Thyroid gland (tissue), 4 donors: Measurements from ENCODE around the gene ITIH5. TPM values are rescaled to one million over a fixed set of nuclear protein-coding genes. Genes with fewer than 3 reads are reported as not detected.
"Not testable (repeated sequence)": the region's sequence is repeated elsewhere in the genome, so short reads cannot be mapped to it uniquely, and the experiment has no call there.

Source experiments
- DNase-seq, 2 donors: peaks; one replicate each; pipeline ENCODE4 v3.0.0-alpha.2; 2019
- H3K27ac ChIP-seq, 3 donors: fragments of 200-600 bp; sonication (generic); 1 replicate in 2 of 3; 2 replicates in 1 of 3; pipeline ENCODE4 v1.5.1; 2016 to 2019; ENCODE audit warnings: mild to moderate bottlenecking in 1 of 3, moderate library complexity in 1 of 3
- H3K27me3 ChIP-seq: fragments of 200-600 bp; sonication (generic); one replicate; pipeline ENCODE4 v1.5.1; 2019
- H3K36me3 ChIP-seq, 2 donors: fragments of 200-600 bp; sonication (generic); one replicate each; pipeline ENCODE4 v1.5.1; 2016 to 2019
- H3K4me1 ChIP-seq, 2 donors: fragments of 200-600 bp; sonication (generic); one replicate each; pipeline ENCODE4 v1.5.1; 2017 to 2019
- H3K4me3 ChIP-seq, 3 donors: fragments of 200-600 bp; sonication (generic); replicated peaks in 1 of 3; 1 replicate in 2 of 3; 2 replicates in 1 of 3; pipeline ENCODE4 v1.5.1; 2016; ENCODE audit warnings: mild to moderate bottlenecking in 1 of 3
- H3K9me3 ChIP-seq: fragments of 200-600 bp; sonication (generic); one replicate; pipeline ENCODE4 v1.5.1; 2017
- POLR2A ChIP-seq, 2 donors: fragments of 450-650 bp; IDR thresholded peaks; one replicate each; pipeline ENCODE4 v1.6.1; 2017; ENCODE audit warnings: antibody characterized with exemption in 2 of 2, mild to moderate bottlenecking in 2 of 2, moderate library complexity in 1 of 2
- WGBS, 2 donors: methylation state at CpG; one replicate each; pipeline ENCODE4 v1.1.5; 2017; 5-methylcytosine and 5-hydroxymethylcytosine counted together
- intact Hi-C: fragments of 100-400 bp; cut with DNase I; formaldehyde crosslinking; loops from one replicate; pipeline ENCODE4 v1.15.1; 2023
- total RNA-seq, 4 donors: library from RNA; depleted of rRNA; stranded (reverse); fragments of >200 nt; gene quantifications; one replicate each; pipeline ENCODE4 v1.2.3, GENCODE V29; 2016
- TF ChIP-seq, protein P1 (sequence below), 6 experiments: fragments of 200-600 bp in 3 of 6; fragments of 450-650 bp in 3 of 6; sonication (generic) in 3 of 6; IDR thresholded peaks; one replicate each; pipeline ENCODE4 v1.5.1; 2016 to 2019; ENCODE audit warnings: antibody characterized with exemption in 6 of 6, mild to moderate bottlenecking in 2 of 6, inconsistent platforms in 1 of 6, moderate library complexity in 1 of 6

Gene ITIH5
- total RNA-seq, 4 donors from 2014 or later, result 14.4 to 31.3 (median 20.2) TPM

DNA sequence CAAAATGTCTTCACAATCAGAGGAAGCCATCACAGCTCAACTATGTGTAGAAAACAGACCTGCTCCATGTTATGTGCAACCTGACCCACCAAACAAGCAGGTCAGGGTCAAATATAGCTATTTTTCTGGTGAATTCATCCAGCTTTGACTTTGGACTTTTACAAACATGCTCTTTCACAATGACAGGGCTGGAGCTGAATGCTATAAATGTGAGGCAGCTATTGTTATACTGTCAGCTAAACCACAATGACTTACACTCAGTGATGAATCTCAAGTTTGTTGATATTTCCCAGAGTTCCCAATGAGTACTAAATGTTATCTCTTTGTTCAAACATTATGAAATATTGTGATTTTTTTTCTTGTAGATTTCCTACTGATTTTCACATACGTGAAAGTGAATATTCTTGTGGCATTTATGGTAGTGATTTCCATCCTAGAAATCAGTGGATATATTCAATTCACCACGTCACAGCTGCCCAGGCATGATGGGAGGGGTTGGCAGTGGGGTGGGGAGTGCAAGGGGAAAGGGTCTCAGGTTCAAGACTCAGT is 33.9 kb upstream of the ITIH5 start:
- intact Hi-C loops, result no loop called here
- 70 to 88% methylated on average over 2 of the region's 2 CpGs for WGBS, 2 donors

DNA sequence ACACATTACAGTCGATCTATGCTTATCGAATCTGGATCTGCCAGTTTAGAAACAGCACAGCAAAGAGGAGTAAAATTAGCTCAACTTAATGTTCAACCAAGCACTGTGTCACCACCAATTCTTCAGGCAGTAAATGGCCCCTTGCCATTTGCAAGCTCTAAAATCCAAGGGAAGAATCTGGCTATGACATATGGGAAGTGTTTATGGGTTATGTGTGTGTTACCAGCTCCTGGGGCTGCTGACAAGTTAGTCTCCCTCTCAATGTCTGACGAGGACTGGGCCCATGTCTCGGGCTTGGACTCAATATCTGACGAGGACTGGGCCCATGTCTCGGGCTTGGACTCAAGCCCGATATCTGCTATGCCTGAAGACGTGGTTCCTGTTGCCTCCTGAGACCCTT is 30.7 kb upstream of the ITIH5 start:
- TF ChIP-seq POLR2A (IDR thresholded peaks at IDR 0.05), result no peak
- TF ChIP-seq, protein P1, sequence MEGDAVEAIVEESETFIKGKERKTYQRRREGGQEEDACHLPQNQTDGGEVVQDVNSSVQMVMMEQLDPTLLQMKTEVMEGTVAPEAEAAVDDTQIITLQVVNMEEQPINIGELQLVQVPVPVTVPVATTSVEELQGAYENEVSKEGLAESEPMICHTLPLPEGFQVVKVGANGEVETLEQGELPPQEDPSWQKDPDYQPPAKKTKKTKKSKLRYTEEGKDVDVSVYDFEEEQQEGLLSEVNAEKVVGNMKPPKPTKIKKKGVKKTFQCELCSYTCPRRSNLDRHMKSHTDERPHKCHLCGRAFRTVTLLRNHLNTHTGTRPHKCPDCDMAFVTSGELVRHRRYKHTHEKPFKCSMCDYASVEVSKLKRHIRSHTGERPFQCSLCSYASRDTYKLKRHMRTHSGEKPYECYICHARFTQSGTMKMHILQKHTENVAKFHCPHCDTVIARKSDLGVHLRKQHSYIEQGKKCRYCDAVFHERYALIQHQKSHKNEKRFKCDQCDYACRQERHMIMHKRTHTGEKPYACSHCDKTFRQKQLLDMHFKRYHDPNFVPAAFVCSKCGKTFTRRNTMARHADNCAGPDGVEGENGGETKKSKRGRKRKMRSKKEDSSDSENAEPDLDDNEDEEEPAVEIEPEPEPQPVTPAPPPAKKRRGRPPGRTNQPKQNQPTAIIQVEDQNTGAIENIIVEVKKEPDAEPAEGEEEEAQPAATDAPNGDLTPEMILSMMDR (IDR thresholded peaks at IDR 0.05), result no peak
- intact Hi-C loops, result no loop called here
- no peak for DNase-seq
- Histone ChIP-seq H3K9me3 (no peaks in the 10 kb centered on the region), H3K27ac (peak overlapping the region; percentile 63 to 79 (median 78)), H3K4me3 (no peak overlapping the region), H3K36me3 (no peaks in the 10 kb centered on the region), H3K27me3 (no peaks in the 10 kb centered on the region), H3K4me1 (peaks cover 22 to 25% of the 10 kb centered on the region in 2 donors)
- WGBS, 2 donors, result 81 to 86% methylated on average over 5 to 6 of the region's 8 CpGs

More for the DNA sequence above, 33.9 kb upstream of the ITIH5 start:
- no peak for DNase-seq
- H3K4me1 ChIP-seq, result peaks cover 20 to 21% of the 10 kb centered on the region in 2 donors
- no peaks in the 10 kb centered on the region for H3K27me3 ChIP-seq
- no peaks in the 10 kb centered on the region for H3K9me3 ChIP-seq
- no peaks in the 10 kb centered on the region for H3K36me3 ChIP-seq
- H3K27ac ChIP-seq, result no peak overlapping the region
- TF ChIP-seq POLR2A (IDR thresholded peaks at IDR 0.05), result no peak
- TF ChIP-seq, protein P1 (IDR thresholded peaks at IDR 0.05), result no peak
- no peak overlapping the region for H3K4me3 ChIP-seq

DNA sequence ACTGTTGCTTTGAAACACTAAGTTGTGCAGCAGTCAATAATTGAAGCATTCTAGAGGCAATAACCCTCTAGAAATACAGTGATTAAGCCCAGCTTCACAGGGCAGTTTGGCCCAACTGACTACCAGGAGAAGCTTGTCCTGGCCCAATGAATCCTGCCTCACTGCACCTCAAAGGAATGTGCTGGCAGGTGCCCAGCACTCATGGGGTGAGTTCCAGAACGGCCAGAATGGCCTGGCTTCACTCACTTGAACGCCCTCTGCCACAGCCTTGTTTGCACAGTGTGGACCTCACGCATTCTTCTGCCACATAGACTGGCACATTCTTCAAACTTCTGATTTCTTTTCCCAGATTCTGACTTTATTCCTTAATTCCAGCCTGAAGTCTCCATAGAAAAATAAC is 29.8 kb upstream of the ITIH5 start:
- no peak for TF ChIP-seq POLR2A (IDR thresholded peaks at IDR 0.05)
- TF ChIP-seq, protein P1 (IDR thresholded peaks at IDR 0.05), result no peak
- WGBS, 2 donors, result 18 to 25% methylated on average over 3 of the region's 3 CpGs
- Histone ChIP-seq H3K4me1 (peaks cover 22 to 25% of the 10 kb centered on the region in 2 donors), H3K27ac (peak overlapping the region; percentile 65 to 79 (median 78)), H3K9me3 (no peaks in the 10 kb centered on the region), H3K36me3 (no peaks in the 10 kb centered on the region), H3K4me3 (no peak overlapping the region), H3K27me3 (no peaks in the 10 kb centered on the region)
- intact Hi-C loops, result no loop called here
- DNase-seq, result peak; percentile 97 to 98

DNA sequence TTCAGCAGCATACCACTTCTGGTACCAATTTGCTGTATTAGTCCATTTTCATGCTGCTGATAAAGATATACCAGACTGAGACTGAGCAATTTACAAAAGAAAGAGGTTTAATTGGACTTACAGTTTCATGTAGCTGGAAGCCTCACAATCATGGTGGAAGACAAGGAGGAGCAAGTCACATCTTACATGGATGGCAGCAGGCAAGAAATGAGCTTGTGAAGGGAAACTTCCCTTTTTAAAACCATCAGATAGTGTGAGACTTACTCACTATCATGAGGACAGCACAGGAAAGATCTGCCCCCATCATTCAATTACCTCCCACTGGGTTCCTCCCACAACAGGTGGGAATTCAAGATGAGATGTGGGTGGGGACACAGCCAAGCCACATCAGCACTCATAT is 26.4 kb upstream of the ITIH5 start:
- H3K4me3 ChIP-seq, intact Hi-C loops, DNase-seq: not testable (repeated sequence)

DNA sequence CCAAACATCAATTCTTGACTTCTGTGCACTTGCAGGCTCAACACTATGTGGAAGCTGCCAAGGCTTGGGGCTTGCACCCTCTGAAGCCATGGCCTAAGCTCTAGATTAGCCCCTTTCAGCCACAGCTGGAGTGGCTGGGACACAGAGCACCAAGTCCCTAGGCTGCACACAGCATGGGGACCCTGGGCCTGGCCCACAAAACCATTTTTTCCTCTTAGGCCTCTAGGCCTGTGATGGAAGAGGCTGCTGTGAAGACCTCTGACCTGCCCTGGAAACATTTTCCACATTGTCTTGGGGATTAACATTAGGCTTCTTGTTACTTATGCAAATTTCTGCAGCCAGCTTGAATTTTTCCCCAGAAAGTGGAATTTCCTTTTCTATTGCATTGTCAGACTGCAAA is 25.6 kb upstream of the ITIH5 start:
- H3K27ac ChIP-seq, DNase-seq, H3K4me3 ChIP-seq, H3K36me3 ChIP-seq, intact Hi-C loops, H3K9me3 ChIP-seq, H3K27me3 ChIP-seq: not testable (repeated sequence)
- H3K4me1 ChIP-seq, result peaks cover 16 to 20% of the 10 kb centered on the region in 2 donors

More for the DNA sequence above, 26.4 kb upstream of the ITIH5 start:
- peaks cover 22 to 25% of the 10 kb centered on the region in 2 donors for H3K4me1 ChIP-seq
- not testable (repeated sequence) for H3K27me3 ChIP-seq, H3K36me3 ChIP-seq, H3K9me3 ChIP-seq, H3K27ac ChIP-seq

DNA sequence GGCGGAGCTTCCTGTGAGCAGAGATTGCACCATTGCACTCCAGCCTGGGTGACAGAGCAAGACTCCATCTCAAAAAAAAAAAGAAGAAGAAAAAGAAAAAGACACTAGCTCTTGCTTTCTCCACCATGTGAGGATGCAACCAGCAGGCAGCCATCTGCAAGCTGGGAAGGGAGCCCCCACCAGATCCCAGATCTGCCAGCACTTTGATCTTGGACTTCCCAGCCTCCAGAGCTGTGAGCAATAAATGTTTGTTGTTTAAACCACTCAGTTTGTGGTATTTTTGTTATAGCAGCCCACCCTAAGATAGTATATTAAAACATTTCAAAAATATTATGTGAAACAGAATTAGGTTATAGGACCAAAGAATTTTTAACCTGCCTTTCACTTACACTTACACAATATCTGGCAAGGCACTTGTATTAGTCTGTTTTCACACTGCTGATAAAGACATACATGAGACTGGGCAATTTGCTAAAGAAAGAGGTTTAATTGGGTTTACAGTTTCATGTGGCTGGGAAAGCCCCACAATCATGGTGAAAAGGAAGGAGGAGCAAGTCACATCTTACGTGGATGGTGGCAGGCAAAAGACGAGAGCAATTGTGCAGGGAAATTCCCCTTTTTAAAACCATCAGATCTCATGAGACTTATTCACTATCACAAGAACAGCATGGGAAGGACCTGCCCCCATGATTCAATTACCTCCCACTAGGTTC is 24.3 kb upstream of the ITIH5 start:
- H3K36me3 ChIP-seq, intact Hi-C loops, H3K4me3 ChIP-seq, H3K4me1 ChIP-seq, H3K27me3 ChIP-seq, H3K27ac ChIP-seq, H3K9me3 ChIP-seq, DNase-seq: not testable (repeated sequence)
- WGBS, 2 donors, result 83 to 88% methylated on average over 3 of the region's 3 CpGs
